CD14-positive monocyte (primary cell): ENCODE measurements around the gene KIF5C. TPM values are rescaled to one million over a fixed set of nuclear protein-coding genes. Genes with fewer than 3 reads are reported as not detected.

Experiments used
- DNase-seq, 3 donors: peaks; one replicate each; pipeline ENCODE4 v3.0.0-alpha.2; 2011 to 2022
- H2AFZ ChIP-seq: 2 replicates; pipeline ENCODE4 v1.6.0; 2012; ENCODE audit warnings: mild to moderate bottlenecking, low read depth, low read length, inconsistent platforms; ENCODE audit not compliant: insufficient read depth, poor library complexity, severe bottlenecking
- H3K27ac ChIP-seq, 2 donors: 1 replicate in 1 of 2; 2 replicates in 1 of 2; pipeline ENCODE4 v1.5.1; 2012 to 2013; ENCODE audit warnings: low read length in 2 of 2, control low read depth in 1 of 2, inconsistent platforms in 1 of 2, low read depth in 1 of 2, mild to moderate bottlenecking in 1 of 2
- H3K27me3 ChIP-seq, 2 donors: one replicate each; pipeline versions ENCODE4 v1.6.0 to v1.6.1; 2011 to 2013; ENCODE audit warnings: low read length in 2 of 2; ENCODE audit not compliant: control insufficient read depth in 2 of 2, insufficient read depth in 2 of 2
- H3K36me3 ChIP-seq, 2 donors: replicated peaks in 1 of 2; 1 replicate in 1 of 2; 2 replicates in 1 of 2; pipeline versions ENCODE4 v1.5.1 to v1.6.1; 2012 to 2013; ENCODE audit warnings: low read length in 2 of 2, control low read depth in 1 of 2, inconsistent platforms in 1 of 2, mild to moderate bottlenecking in 1 of 2; ENCODE audit not compliant: insufficient read depth in 2 of 2, control insufficient read depth in 1 of 2
- H3K4me1 ChIP-seq, 2 donors: 1 replicate in 1 of 2; 2 replicates in 1 of 2; pipeline versions ENCODE4 v1.5.1 to v1.6.1; 2012 to 2013; ENCODE audit warnings: low read length in 2 of 2, control low read depth in 1 of 2, inconsistent platforms in 1 of 2, mild to moderate bottlenecking in 1 of 2, moderate library complexity in 1 of 2; ENCODE audit not compliant: insufficient read depth in 2 of 2, control insufficient read depth in 1 of 2
- H3K4me2 ChIP-seq: replicated peaks from 2 replicates; pipeline ENCODE3; 2012; ENCODE audit warnings: low read length, moderate library complexity, mild to moderate bottlenecking; ENCODE audit not compliant: poor library complexity, severe bottlenecking; ENCODE audit errors: extremely low read depth
- H3K4me3 ChIP-seq, 3 experiments: fragments of 200-600 bp in 1 of 3; sonication (generic) in 1 of 3; replicated peaks in 1 of 3; 1 replicate in 2 of 3; 2 replicates in 1 of 3; pipeline ENCODE4 v1.5.1; 2011 to 2013; ENCODE audit warnings: low read length in 3 of 3, mild to moderate bottlenecking in 3 of 3, control low read depth in 2 of 3, low read depth in 2 of 3, inconsistent platforms in 1 of 3, moderate library complexity in 1 of 3
- H3K79me2 ChIP-seq: 2 replicates; pipeline ENCODE4 v1.6.0; 2012; ENCODE audit warnings: mild to moderate bottlenecking, control low read depth, inconsistent platforms, low read length, moderate library complexity; ENCODE audit not compliant: insufficient read depth
- H3K9ac ChIP-seq: 2 replicates; pipeline ENCODE4 v1.6.0; 2017; ENCODE audit warnings: low read length, mild to moderate bottlenecking; ENCODE audit not compliant: insufficient read depth, poor library complexity, severe bottlenecking
- H3K9me3 ChIP-seq, 2 donors: replicated peaks in 1 of 2; 1 replicate in 1 of 2; 2 replicates in 1 of 2; pipeline versions ENCODE4 v1.5.1 to v1.6.1; 2012 to 2013; ENCODE audit warnings: low read length in 2 of 2, control low read depth in 1 of 2; ENCODE audit not compliant: control insufficient read depth in 1 of 2, insufficient read depth in 1 of 2
- H4K20me1 ChIP-seq: 2 replicates; pipeline ENCODE4 v1.6.0; 2012; ENCODE audit warnings: mild to moderate bottlenecking, low read length, control low read depth, moderate library complexity; ENCODE audit not compliant: insufficient read depth
- H3K27ac Mint-ChIP-seq, 7 donors: one replicate each; pipeline ENCODE4 v1.8.0; 2020; ENCODE audit warnings: mild to moderate bottlenecking in 7 of 7, mixed read lengths in 7 of 7, moderate library complexity in 6 of 7, inconsistent platforms in 2 of 7
- H3K27me3 Mint-ChIP-seq, 3 donors: one replicate each; pipeline ENCODE4 v1.8.0; 2021 to 2022; ENCODE audit warnings: low read depth in 3 of 3, mild to moderate bottlenecking in 3 of 3, mixed read lengths in 3 of 3, moderate library complexity in 3 of 3, inconsistent platforms in 1 of 3
- H3K36me3 Mint-ChIP-seq, 2 donors: one replicate each; pipeline ENCODE4 v1.8.0; 2020; ENCODE audit warnings: mixed read lengths in 2 of 2, inconsistent platforms in 1 of 2, mild to moderate bottlenecking in 1 of 2
- H3K4me1 Mint-ChIP-seq: one replicate; pipeline ENCODE4 v1.8.0; 2020; ENCODE audit warnings: mild to moderate bottlenecking, mixed read lengths
- H3K4me3 Mint-ChIP-seq, 2 donors: one replicate each; pipeline ENCODE4 v1.8.0; 2020; ENCODE audit warnings: mild to moderate bottlenecking in 2 of 2, mixed read lengths in 2 of 2, moderate library complexity in 1 of 2
- H3K9me3 Mint-ChIP-seq, 7 donors: one replicate each; pipeline ENCODE4 v1.8.0; 2020 to 2022; ENCODE audit warnings: mixed read lengths in 7 of 7, mild to moderate bottlenecking in 6 of 7, moderate library complexity in 6 of 7, inconsistent platforms in 2 of 7
- WGBS: methylation state at CpG from one replicate; pipeline ENCODE4 v1.1.5; 2013; ENCODE audit warnings: missing lambda C conversion rate; ENCODE audit not compliant: insufficient coverage; 5-methylcytosine and 5-hydroxymethylcytosine counted together
- intact Hi-C, 2 donors: fragments of 100-400 bp; cut with micrococcal nuclease; formaldehyde crosslinking; loops; one replicate each; pipeline versions ENCODE4 v1.15.0 to v1.15.1; 2023
- polyA plus RNA-seq, 3 donors: library from polyadenylated mRNA; depleted of rRNA in 1 of 3; unstranded in 2 of 3; stranded (reverse) in 1 of 3; fragments of 300-500 nt in 2 of 3; fragments of >200 nt in 1 of 3; fragmentation: Illumina TruSeq in 2 of 3; gene quantifications; 1 replicate in 2 of 3; 2 replicates in 1 of 3; pipeline ENCODE4 v1.2.3, GENCODE V29; 2012 to 2021
- TF ChIP-seq, protein P1 (sequence below): fragments of 200-600 bp; IDR thresholded peaks from one replicate; pipeline ENCODE4 v1.8.0; 2022; ENCODE audit warnings: antibody characterized with exemption, mild to moderate bottlenecking

KIF5C gene
- polyA plus RNA-seq, 3 donors: 0.04 TPM; not detected in 2

GRCh38 chr2:149023091-149023490, 148.1 kb downstream of the KIF5C start:
- peaks cover 0 to 2% of the 10 kb centered on the region in 2 donors for H3K36me3 Mint-ChIP-seq
- no peaks in the 10 kb centered on the region for H3K36me3 ChIP-seq
- no peaks in the 10 kb centered on the region for H3K9me3 Mint-ChIP-seq
- TF ChIP-seq, protein P1, sequence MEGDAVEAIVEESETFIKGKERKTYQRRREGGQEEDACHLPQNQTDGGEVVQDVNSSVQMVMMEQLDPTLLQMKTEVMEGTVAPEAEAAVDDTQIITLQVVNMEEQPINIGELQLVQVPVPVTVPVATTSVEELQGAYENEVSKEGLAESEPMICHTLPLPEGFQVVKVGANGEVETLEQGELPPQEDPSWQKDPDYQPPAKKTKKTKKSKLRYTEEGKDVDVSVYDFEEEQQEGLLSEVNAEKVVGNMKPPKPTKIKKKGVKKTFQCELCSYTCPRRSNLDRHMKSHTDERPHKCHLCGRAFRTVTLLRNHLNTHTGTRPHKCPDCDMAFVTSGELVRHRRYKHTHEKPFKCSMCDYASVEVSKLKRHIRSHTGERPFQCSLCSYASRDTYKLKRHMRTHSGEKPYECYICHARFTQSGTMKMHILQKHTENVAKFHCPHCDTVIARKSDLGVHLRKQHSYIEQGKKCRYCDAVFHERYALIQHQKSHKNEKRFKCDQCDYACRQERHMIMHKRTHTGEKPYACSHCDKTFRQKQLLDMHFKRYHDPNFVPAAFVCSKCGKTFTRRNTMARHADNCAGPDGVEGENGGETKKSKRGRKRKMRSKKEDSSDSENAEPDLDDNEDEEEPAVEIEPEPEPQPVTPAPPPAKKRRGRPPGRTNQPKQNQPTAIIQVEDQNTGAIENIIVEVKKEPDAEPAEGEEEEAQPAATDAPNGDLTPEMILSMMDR: no peak
- H3K4me1 Mint-ChIP-seq: peaks cover 36% of the 10 kb centered on the region
- H4K20me1 ChIP-seq: no peaks in the 10 kb centered on the region
- peaks cover 0 to 4% of the 10 kb centered on the region in 2 donors for H3K27me3 ChIP-seq
- H3K27ac Mint-ChIP-seq: no peak overlapping the region
- no peak overlapping the region for H3K9ac ChIP-seq
- no peak overlapping the region for H3K4me2 ChIP-seq
- H3K27me3 Mint-ChIP-seq: peaks cover 6 to 15% (median 12%) of the 10 kb centered on the region in 3 donors
- H3K4me1 ChIP-seq: peaks cover 36 to 39% of the 10 kb centered on the region in 2 donors
- H3K27ac ChIP-seq: no peak overlapping the region
- WGBS: no CpG with 5 or more reads among the region's 6 CpGs
- H2AFZ ChIP-seq: no peak overlapping the region
- intact Hi-C loops: loop anchor here in 1 of 2 donors (5.0 kb wide), 1 partner anchor 289 kb away; no protein-coding TSS in a partner anchor
- no peaks in the 10 kb centered on the region for H3K79me2 ChIP-seq
- peak overlapping the region; percentile 31 to 35 for H3K4me3 Mint-ChIP-seq
- H3K4me3 ChIP-seq: no peak overlapping the region
- no peaks in the 10 kb centered on the region for H3K9me3 ChIP-seq
- DNase-seq: no peak

GRCh38 chr2:149027590-149028250, 152.7 kb downstream of the KIF5C start:
- H3K27me3 Mint-ChIP-seq: peaks cover 10 to 26% (median 16%) of the 10 kb centered on the region in 3 donors
- peaks cover 0 to 2% of the 10 kb centered on the region in 2 donors for H3K36me3 Mint-ChIP-seq
- H3K4me2 ChIP-seq: no peak overlapping the region
- no peaks in the 10 kb centered on the region for H3K36me3 ChIP-seq
- no peak for DNase-seq
- intact Hi-C loops: no loop called here
- no peak overlapping the region for H3K4me3 Mint-ChIP-seq
- no peaks in the 10 kb centered on the region for H3K9me3 ChIP-seq
- peaks cover 0 to 4% of the 10 kb centered on the region in 2 donors for H3K27me3 ChIP-seq
- H3K27ac Mint-ChIP-seq: no peak overlapping the region
- no peak overlapping the region for H3K27ac ChIP-seq
- no peaks in the 10 kb centered on the region for H4K20me1 ChIP-seq
- H3K4me1 Mint-ChIP-seq: peaks cover 6% of the 10 kb centered on the region
- no peak overlapping the region for H3K4me3 ChIP-seq
- TF ChIP-seq, protein P1: no peak
- no peaks in the 10 kb centered on the region for H3K9me3 Mint-ChIP-seq
- no peaks in the 10 kb centered on the region for H3K4me1 ChIP-seq
- H3K9ac ChIP-seq: no peak overlapping the region
- 90% methylated on average over 4 of the region's 7 CpGs for WGBS
- no peak overlapping the region for H2AFZ ChIP-seq
- no peaks in the 10 kb centered on the region for H3K79me2 ChIP-seq
